ENCODE measurements around the gene ERBB4.

ERBB4 gene

DNA sequence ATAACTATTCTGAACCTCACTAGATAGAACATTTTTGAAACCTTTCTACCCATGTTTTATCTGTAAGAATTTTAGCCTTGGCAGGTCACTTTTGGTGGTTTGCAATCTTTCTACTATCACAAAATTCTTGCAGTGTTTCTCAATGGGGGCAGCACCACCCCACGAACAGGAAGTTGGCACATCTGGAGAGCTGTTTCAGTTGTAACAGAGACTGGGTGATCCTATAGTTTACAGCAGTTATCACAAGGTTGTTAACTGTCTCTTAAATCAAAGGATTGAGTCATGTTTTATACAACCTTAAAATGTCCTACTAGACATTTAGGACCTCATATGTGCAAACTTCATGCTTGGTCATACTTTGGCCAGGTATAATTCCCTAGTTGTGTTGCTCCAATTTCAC lies 829.2 kb downstream of the ERBB4 start:
- H3K4me3 ChIP-seq (replicated peaks; ENCODE audit: low read depth, low read length) = no peak overlapping the region
- TF ChIP-seq, protein P1, sequence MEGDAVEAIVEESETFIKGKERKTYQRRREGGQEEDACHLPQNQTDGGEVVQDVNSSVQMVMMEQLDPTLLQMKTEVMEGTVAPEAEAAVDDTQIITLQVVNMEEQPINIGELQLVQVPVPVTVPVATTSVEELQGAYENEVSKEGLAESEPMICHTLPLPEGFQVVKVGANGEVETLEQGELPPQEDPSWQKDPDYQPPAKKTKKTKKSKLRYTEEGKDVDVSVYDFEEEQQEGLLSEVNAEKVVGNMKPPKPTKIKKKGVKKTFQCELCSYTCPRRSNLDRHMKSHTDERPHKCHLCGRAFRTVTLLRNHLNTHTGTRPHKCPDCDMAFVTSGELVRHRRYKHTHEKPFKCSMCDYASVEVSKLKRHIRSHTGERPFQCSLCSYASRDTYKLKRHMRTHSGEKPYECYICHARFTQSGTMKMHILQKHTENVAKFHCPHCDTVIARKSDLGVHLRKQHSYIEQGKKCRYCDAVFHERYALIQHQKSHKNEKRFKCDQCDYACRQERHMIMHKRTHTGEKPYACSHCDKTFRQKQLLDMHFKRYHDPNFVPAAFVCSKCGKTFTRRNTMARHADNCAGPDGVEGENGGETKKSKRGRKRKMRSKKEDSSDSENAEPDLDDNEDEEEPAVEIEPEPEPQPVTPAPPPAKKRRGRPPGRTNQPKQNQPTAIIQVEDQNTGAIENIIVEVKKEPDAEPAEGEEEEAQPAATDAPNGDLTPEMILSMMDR (IDR thresholded peaks at IDR 0.05; ENCODE audit: low read depth, low read length, missing control alignments) = no peak
- no peak for DNase-seq (ENCODE audit: extremely low read depth, low read depth)

DNA sequence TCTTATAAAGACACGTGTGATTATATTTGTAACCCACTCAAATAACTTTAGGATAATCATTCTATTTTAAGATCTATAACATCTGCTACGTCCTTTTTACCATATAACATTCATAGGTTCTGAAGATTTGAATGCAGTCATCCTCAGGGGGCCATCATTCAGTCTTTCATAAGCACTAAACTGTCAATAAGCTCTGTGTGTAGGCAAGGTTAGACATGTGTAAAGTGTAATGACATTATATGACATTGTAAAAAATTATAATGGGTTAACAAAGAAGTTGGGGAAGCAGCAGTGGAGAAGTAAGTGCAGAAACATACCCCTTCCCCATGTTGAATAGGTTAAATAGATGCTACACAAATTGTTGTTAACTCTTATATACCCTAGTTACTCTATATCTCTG lies 845.9 kb downstream of the ERBB4 start:
- DNase-seq (ENCODE audit: extremely low read depth, low read depth) = no peak
- H3K4me3 ChIP-seq (replicated peaks; ENCODE audit: low read depth, low read length) = no peak overlapping the region
- TF ChIP-seq, protein P1 (IDR thresholded peaks at IDR 0.05; ENCODE audit: low read depth, low read length, missing control alignments) = no peak

DNA sequence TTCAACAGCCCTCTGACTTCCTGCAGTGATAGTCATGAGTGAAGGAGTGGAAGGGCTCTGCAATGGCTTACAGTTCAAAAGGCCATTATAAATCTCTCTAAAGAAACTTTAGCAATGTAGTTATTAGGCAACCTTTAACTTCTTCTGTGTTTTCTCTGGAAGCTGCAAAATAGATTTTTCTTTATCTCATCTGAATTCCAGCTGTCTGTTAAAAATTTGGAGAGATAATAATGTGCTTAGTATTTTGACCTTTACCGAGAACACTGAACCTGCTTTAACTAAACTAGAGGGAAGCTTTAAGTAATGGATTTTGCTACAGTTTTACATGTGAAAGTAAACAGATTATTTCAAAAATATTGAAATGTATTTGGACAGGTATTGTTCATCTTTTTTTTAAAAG lies 847.9 kb downstream of the ERBB4 start:
- no peak for DNase-seq (ENCODE audit: extremely low read depth, low read depth)
- TF ChIP-seq, protein P1 (IDR thresholded peaks at IDR 0.05; ENCODE audit: low read depth, low read length, missing control alignments) = no peak
- no peak overlapping the region for H3K4me3 ChIP-seq (replicated peaks; ENCODE audit: low read depth, low read length)

DNA sequence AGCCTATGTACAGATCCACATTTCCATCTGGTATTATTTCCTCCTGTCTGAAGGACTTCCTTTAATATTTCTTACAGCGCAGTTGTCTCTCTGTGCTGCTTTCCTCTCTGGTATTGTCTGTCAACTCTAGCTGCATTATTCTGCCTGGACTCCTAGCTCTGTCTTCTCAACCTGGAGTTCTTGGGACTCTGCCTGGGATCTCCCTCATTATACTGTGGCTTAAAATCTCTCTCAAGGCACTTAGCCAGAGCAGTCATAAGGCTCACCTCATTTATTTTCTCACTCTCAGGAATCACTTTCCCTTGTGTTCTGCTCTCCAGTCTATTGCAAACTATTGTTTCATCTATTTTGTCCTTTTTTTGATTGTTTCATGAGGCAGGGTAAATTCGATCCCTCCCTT lies 850.4 kb downstream of the ERBB4 start:
- TF ChIP-seq, protein P1 (IDR thresholded peaks at IDR 0.05; ENCODE audit: low read depth, low read length, missing control alignments) = no peak
- DNase-seq (ENCODE audit: extremely low read depth, low read depth) = no peak

DNA sequence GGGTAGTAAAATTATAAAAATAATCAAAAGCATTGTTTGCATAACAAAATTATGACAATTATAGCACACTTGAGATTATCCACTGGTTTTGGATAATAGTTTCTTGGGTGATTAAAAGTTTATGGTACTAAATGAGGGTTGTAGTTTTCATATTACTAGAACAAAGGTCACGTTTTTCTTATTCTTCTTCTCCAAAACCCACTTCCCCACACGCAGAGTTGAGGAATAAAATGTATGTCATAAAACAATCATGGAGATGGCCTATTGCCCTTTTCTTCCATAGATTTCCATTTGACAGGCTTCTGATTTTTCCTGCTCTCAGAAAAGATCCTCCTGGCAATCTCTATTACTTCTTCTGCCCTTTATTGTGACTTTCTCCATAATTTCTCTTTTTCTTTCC lies 863.9 kb downstream of the ERBB4 start:
- H3K4me3 ChIP-seq (replicated peaks; ENCODE audit: low read depth, low read length) = no peak overlapping the region
- TF ChIP-seq, protein P1 (IDR thresholded peaks at IDR 0.05; ENCODE audit: low read depth, low read length, missing control alignments) = no peak
- DNase-seq (ENCODE audit: extremely low read depth, low read depth) = no peak

More for the DNA sequence above, 850.4 kb downstream of the ERBB4 start:
- H3K4me3 ChIP-seq (replicated peaks; ENCODE audit: low read depth, low read length) = no peak overlapping the region

DNA sequence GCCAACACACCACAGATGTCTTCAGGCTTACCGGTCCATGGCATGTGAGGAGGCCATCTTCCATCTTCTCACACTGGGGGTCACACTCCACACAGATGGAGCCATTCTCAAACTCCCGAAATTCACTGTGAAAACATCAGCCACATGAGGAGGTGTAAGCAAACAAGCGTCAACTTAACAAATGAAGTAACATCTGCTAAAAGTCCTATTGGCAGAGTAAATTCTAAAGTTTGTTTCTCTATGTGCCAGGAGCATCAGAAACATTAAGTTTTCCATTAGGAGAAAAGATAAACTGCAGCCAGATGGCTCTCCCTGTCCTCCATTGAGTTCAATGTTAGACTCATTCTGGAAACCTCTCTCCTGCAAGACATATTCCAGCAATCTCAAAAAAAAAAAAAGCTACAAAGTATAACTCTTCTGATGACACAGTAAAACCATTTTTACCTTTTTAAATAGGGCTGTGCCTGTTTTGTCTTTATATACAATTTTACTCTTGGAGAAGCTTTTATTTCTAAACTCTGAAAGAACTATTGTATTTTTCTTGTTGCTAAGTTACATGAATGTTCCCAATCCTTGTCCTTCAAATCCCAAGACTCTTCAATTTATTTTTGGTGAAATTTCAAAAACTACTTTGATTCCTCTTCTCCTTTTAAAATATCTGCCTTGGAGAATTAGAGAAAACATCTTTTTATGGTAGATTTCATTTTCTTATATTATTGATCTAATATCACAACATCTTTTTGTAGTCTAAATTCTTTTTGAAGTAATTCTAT lies 865.3 kb downstream of the ERBB4 start:
- H3K4me3 ChIP-seq (replicated peaks; ENCODE audit: low read depth, low read length) = no peak overlapping the region
- no peak for DNase-seq (ENCODE audit: extremely low read depth, low read depth)

More for the DNA sequence above, 865.3 kb downstream of the ERBB4 start:
- TF ChIP-seq, protein P1 (IDR thresholded peaks at IDR 0.05; ENCODE audit: low read depth, low read length, missing control alignments) = no peak
